NCI-H510A (cell line): ENCODE data around the gene ATP2B2.

ENCODE experiments used
- DNase-seq: peaks from one replicate; lab custom pipeline; 2025; lab: John Stamatoyannopoulos, UW

ATP2B2 gene

GRCh38 chr3:10359761-10360161, 145.6 kb downstream of the ATP2B2 start:
- DNase-seq, result no peak

GRCh38 chr3:10358309-10358980, 146.9 kb downstream of the ATP2B2 start:
- DNase-seq, result no peak

GRCh38 chr3:10357592-10358308, 147.6 kb downstream of the ATP2B2 start:
- no peak for DNase-seq

GRCh38 chr3:10357095-10357494, 148.3 kb downstream of the ATP2B2 start:
- DNase-seq, result no peak

GRCh38 chr3:10356461-10356981, 148.9 kb downstream of the ATP2B2 start:
- DNase-seq, result no peak

GRCh38 chr3:10354361-10355015, 150.9 kb downstream of the ATP2B2 start:
- no peak for DNase-seq

GRCh38 chr3:10353661-10354360, 151.6 kb downstream of the ATP2B2 start:
- DNase-seq, result no peak

- no peak for DNase-seq
Measured at GRCh38 chr3:10353160-10353559, 152.2 kb downstream of the ATP2B2 start.

- no peak for DNase-seq
Measured at GRCh38 chr3:10352146-10352911, 153.1 kb downstream of the ATP2B2 start.

GRCh38 chr3:10351013-10351735, 154.2 kb downstream of the ATP2B2 start:
- no peak for DNase-seq

GRCh38 chr3:10350324-10350985, 154.9 kb downstream of the ATP2B2 start:
- DNase-seq, result no peak

- no peak for DNase-seq
Measured at GRCh38 chr3:10349801-10350200, 155.6 kb downstream of the ATP2B2 start.

- DNase-seq, result no peak
Measured at GRCh38 chr3:10348404-10348721, 157.0 kb downstream of the ATP2B2 start.

GRCh38 chr3:10347648-10348403, 157.6 kb downstream of the ATP2B2 start:
- DNase-seq, result no peak

GRCh38 chr3:10345911-10346310, 159.5 kb downstream of the ATP2B2 start:
- DNase-seq, result no peak

- DNase-seq, result no peak
Measured at GRCh38 chr3:10344944-10345575, 160.3 kb downstream of the ATP2B2 start.

GRCh38 chr3:10344147-10344943, 161.0 kb downstream of the ATP2B2 start:
- no peak for DNase-seq

- no peak for DNase-seq
Measured at GRCh38 chr3:10343526-10343925, 161.9 kb downstream of the ATP2B2 start.
